Heart left ventricle (tissue), 16 donors: ENCODE results near the gene ZNF181. TPM values are rescaled to one million over a fixed set of nuclear protein-coding genes. Genes with fewer than 3 reads are reported as not detected.
"Not testable (repeated sequence)": the region's sequence is repeated elsewhere in the genome, so short reads cannot be mapped to it uniquely, and the experiment has no call there.

Experiments used
- ATAC-seq, 4 donors: fragments of 200-7000 bp; cut with Tn5 transposase; one replicate each; pipeline ENCODE4 v1.9.1; 2020 to 2022; ENCODE audit warnings: moderate library complexity in 4 of 4, mild to moderate bottlenecking in 3 of 4, moderate number of reproducible peaks in 1 of 4
- DNase-seq, 5 donors: peaks; one replicate each; pipeline ENCODE4 v3.0.0-alpha.2; 2020
- H3K27ac ChIP-seq, 12 donors: fragments of 200-600 bp; sonication (generic) in 4 of 12; one replicate each; pipeline versions ENCODE4 v1.5.0 to v1.8.0; 2016 to 2022; ENCODE audit warnings: mild to moderate bottlenecking in 2 of 12
- H3K27me3 ChIP-seq, 9 donors: fragments of 200-600 bp; sonication (generic) in 2 of 9; one replicate each; pipeline versions ENCODE4 v1.5.1 to v1.8.0; 2016 to 2022; ENCODE audit warnings: mild to moderate bottlenecking in 3 of 9
- H3K36me3 ChIP-seq, 9 donors: fragments of 200-600 bp; sonication (generic) in 2 of 9; one replicate each; pipeline versions ENCODE4 v1.5.0 to v1.8.0; 2018 to 2022; ENCODE audit warnings: mild to moderate bottlenecking in 2 of 9
- H3K4me1 ChIP-seq, 12 donors: fragments of 200-600 bp; sonication (generic) in 4 of 12; one replicate each; pipeline versions ENCODE4 v1.5.0 to v1.8.0; 2016 to 2022; ENCODE audit warnings: mild to moderate bottlenecking in 3 of 12
- H3K4me3 ChIP-seq, 12 donors: fragments of 200-600 bp; sonication (generic) in 4 of 12; one replicate each; pipeline versions ENCODE4 v1.5.0 to v1.8.0; 2017 to 2022; ENCODE audit warnings: mild to moderate bottlenecking in 9 of 12, moderate library complexity in 4 of 12
- H3K9me3 ChIP-seq, 12 donors: fragments of 200-600 bp; sonication (generic) in 4 of 12; one replicate each; pipeline versions ENCODE4 v1.5.0 to v1.8.0; 2016 to 2022; ENCODE audit warnings: mild to moderate bottlenecking in 1 of 12
- CTCF ChIP-seq, 12 donors: fragments of 200-600 bp; sonication (generic) in 4 of 12; IDR thresholded peaks; one replicate each; pipeline versions ENCODE4 v1.5.0 to v1.8.0; 2018 to 2022; ENCODE audit warnings: antibody characterized with exemption in 12 of 12, mild to moderate bottlenecking in 5 of 12
- POLR2A ChIP-seq, 2 donors: fragments of 450-650 bp; IDR thresholded peaks; one replicate each; pipeline ENCODE4 v1.6.1; 2017; ENCODE audit warnings: antibody characterized with exemption in 2 of 2, mild to moderate bottlenecking in 2 of 2, moderate library complexity in 2 of 2
- WGBS, 4 donors: extraction: QIAGEN DNeasy Blood & Tissue Kit in 2 of 4; methylation state at CpG; one replicate each; pipeline versions ENCODE4 v1.1.5 to v1.1.7; 2013 to 2018; 5-methylcytosine and 5-hydroxymethylcytosine counted together
- intact Hi-C, 10 donors: fragments of 100-400 bp; cut with DNase I; formaldehyde crosslinking; loops; one replicate each; pipeline versions ENCODE4 v1.11.1 to v1.14.2; 2022
- long read RNA-seq, 3 donors: library from polyadenylated mRNA; unstranded; transcript quantifications; one replicate each; pipeline ENCODE4 v2.0.0, GENCODE V29; 2020 to 2021
- polyA plus RNA-seq, 2 donors: library from polyadenylated mRNA; stranded (reverse); fragments of 200-250 nt; gene quantifications; one replicate each; pipeline ENCODE4 v1.2.3, GENCODE V29; 2013
- total RNA-seq, 9 donors: library from RNA; depleted of rRNA in 2 of 9; stranded (reverse); fragments of >200 nt in 2 of 9; fragmentation: NEBNext Ultra II Directional in 3 of 9; extraction: Animal tissue kit (Norgen Biotek cat#: 25700) in 3 of 9; gene quantifications; one replicate each; pipeline versions ENCODE4 v1.1.0 to v1.2.4, GENCODE V29; 2016 to 2023
- donor health status: ischemic (EF 13 %, LVEDD 7.1; RV severe dilation, severe dysfunction).
- donor health status: healthy with polysubstance abuse.
- donor health status: DM: no; HTN: yes; CAD: no.
- donor health status: DM: no; HTN: no; CAD: no.
- donor health status: ischemic (EF 25% LVEDD 6.9; RV normal size, moderate dysfunction).
- donor health status: ischemic (EF 25% LVEDD 5.7; RV mildly dilated, moderate dysfunction).
- donor health status: healthy.
- donor health status: DM: yes; HTN: yes; CAD: no.
- donor health status: ischemic (EF 35%, LVEDD 5.7; RV mildly dilated, moderate dysfunction).
- donor health status: nonischemic (EF 11% LVEDD 7.7; RV severe dilation, severe dysfunction).
- donor health status: DM: yes; HTN: yes; CAD: no.
- donor health status: PGD.
- donor health status: ischemic (EF 29% LVEDD 5.4; RV normal size, mild dysfunction).
- donor health status: nonischemic (EF 23%, LVEDD 6.1; RV moderate dilation, normal function).

The ZNF181 gene
- total RNA-seq (10 to 100 TPM; 14.4 to 46.6 (median 18.8) TPM), polyA plus RNA-seq (10 to 100 TPM in 1 of 2 donors, 1 to 10 TPM in 1; 8.6 to 15.6 TPM)
- long read RNA-seq, donor 1, partial matches to known transcripts, result 3 of 28 reads
- long read RNA-seq, donor 1, other reads (novel, unspliced or antisense), result 24 of 28 reads
- long read RNA-seq, donor 2, full-length matches to known transcripts, result 11 of 72 reads
- long read RNA-seq, donor 2, partial matches to known transcripts, result 0 of 72 reads
- long read RNA-seq, donor 2, other reads (novel, unspliced or antisense), result 61 of 72 reads
- long read RNA-seq, donor 3, partial matches to known transcripts, result 0 of 25 reads
- long read RNA-seq, donor 3, other reads (novel, unspliced or antisense), result 21 of 25 reads

GRCh38 chr19:34733746-34734536, at the start of gene ZNF181:
Gene ZNF181, plus strand, starts transcription at chr19:34734243. Its CDS starts 795 bp downstream, at chr19:34735038.
- Histone ChIP-seq H3K9me3 (peaks cover 0 to 34% (median 7%) of the 10 kb centered on the region in 12 donors), H3K36me3 (peaks cover 0 to 36% (median 27%) of the 10 kb centered on the region in 9 donors), H3K27ac (peak within 1 kb of the TSS; percentile 94 to 99 (median 98)), H3K4me3 (peak within 1 kb of the TSS; percentile 66 to 96 (median 84)), H3K27me3 (no peaks in the 10 kb centered on the region), H3K4me1 (peaks cover 4 to 31% (median 25%) of the 10 kb centered on the region in 12 donors)
- WGBS, 4 donors, result 0% methylated on average over 18 to 67 of the region's 67 CpGs
- TF ChIP-seq POLR2A (IDR thresholded peaks at IDR 0.05) (peak; percentile 16 to 61), CTCF (IDR thresholded peaks at IDR 0.05) (peak in 5 of 12 donors; percentile 7 to 13 (median 11))
- peak; percentile 93 to 96 (median 94) for ATAC-seq
- intact Hi-C loops, result loop anchor here in 9 of 10 donors (1.0 to 10.0 kb wide), 8 partner anchors 38 to 192 kb away; partner anchors contain the start of genes SCGB2B2 (in 7 of the 9), ZNF302 (in 7 of the 9), ZNF30 (in 4 of the 9) and ZNF599 (in 4 of the 9)
- peak; percentile 92 to 94 (median 92) for DNase-seq

- H3K27me3 ChIP-seq, intact Hi-C loops, H3K4me3 ChIP-seq, H3K4me1 ChIP-seq, H3K27ac ChIP-seq, DNase-seq, ATAC-seq: not testable (repeated sequence)
- Histone ChIP-seq H3K9me3 (peaks cover 0 to 81% (median 44%) of the 10 kb centered on the region in 12 donors), H3K36me3 (peaks cover 0 to 55% (median 45%) of the 10 kb centered on the region in 9 donors)
- WGBS, 4 donors, result 79 to 100% (median 98%) methylated on average over 5 of the region's 5 CpGs
Observed at GRCh38 chr19:34685266-34685665, 48.8 kb upstream of the ZNF181 start.

GRCh38 chr19:34686455-34686854, 47.6 kb upstream of the ZNF181 start:
- TF ChIP-seq CTCF (IDR thresholded peaks at IDR 0.05) (no peak), POLR2A (IDR thresholded peaks at IDR 0.05) (no peak)
- no peak overlapping the region for H3K27ac ChIP-seq
- H3K27me3 ChIP-seq, result no peaks in the 10 kb centered on the region
- H3K4me3 ChIP-seq, result no peak overlapping the region
- no peak for DNase-seq
- WGBS, 4 donors, result 90 to 93% (median 91%) methylated on average over 5 of the region's 5 CpGs
- peaks cover 0 to 69% (median 39%) of the 10 kb centered on the region in 12 donors for H3K9me3 ChIP-seq
- no peaks in the 10 kb centered on the region for H3K4me1 ChIP-seq
- no peak for ATAC-seq
- intact Hi-C loops, result no loop called here
- peaks cover 0 to 43% (median 34%) of the 10 kb centered on the region in 9 donors for H3K36me3 ChIP-seq

GRCh38 chr19:34687348-34687747, 46.7 kb upstream of the ZNF181 start:
- ATAC-seq, result peak in 3 of 4 donors; percentile 22 to 55 (median 53)
- Histone ChIP-seq H3K36me3 (peaks cover 0 to 34% (median 26%) of the 10 kb centered on the region in 9 donors), H3K9me3 (peaks cover 0 to 61% (median 32%) of the 10 kb centered on the region in 12 donors), H3K4me3 (no peak overlapping the region), H3K27ac (no peak overlapping the region), H3K27me3 (no peaks in the 10 kb centered on the region), H3K4me1 (no peaks in the 10 kb centered on the region)
- WGBS, 4 donors, result 44 to 88% (median 77%) methylated on average over 2 of the region's 2 CpGs
- DNase-seq, result no peak
- intact Hi-C loops, result no loop called here
- TF ChIP-seq CTCF (IDR thresholded peaks at IDR 0.05) (no peak), POLR2A (IDR thresholded peaks at IDR 0.05) (no peak)
